RCC 7860 (cell line): ENCODE results near the gene PCBP3.
"Not testable (repeated sequence)": the region's sequence is repeated elsewhere in the genome, so short reads cannot be mapped to it uniquely, and the experiment has no call there.

ENCODE experiments used
- DNase-seq: peaks from one replicate; pipeline ENCODE4 v3.0.0-alpha.2; 2015; ENCODE audit warnings: low spot score
- FAIRE-seq: peaks from 2 replicates; lab custom pipeline; 2012; peaks lifted over from hg19 to GRCh38; lab: Jason Lieb, UNC

PCBP3 gene

GRCh38 chr21:45836268-45836655, 192.7 kb downstream of the PCBP3 start:
- no peak for FAIRE-seq
- no peak for DNase-seq

DNA sequence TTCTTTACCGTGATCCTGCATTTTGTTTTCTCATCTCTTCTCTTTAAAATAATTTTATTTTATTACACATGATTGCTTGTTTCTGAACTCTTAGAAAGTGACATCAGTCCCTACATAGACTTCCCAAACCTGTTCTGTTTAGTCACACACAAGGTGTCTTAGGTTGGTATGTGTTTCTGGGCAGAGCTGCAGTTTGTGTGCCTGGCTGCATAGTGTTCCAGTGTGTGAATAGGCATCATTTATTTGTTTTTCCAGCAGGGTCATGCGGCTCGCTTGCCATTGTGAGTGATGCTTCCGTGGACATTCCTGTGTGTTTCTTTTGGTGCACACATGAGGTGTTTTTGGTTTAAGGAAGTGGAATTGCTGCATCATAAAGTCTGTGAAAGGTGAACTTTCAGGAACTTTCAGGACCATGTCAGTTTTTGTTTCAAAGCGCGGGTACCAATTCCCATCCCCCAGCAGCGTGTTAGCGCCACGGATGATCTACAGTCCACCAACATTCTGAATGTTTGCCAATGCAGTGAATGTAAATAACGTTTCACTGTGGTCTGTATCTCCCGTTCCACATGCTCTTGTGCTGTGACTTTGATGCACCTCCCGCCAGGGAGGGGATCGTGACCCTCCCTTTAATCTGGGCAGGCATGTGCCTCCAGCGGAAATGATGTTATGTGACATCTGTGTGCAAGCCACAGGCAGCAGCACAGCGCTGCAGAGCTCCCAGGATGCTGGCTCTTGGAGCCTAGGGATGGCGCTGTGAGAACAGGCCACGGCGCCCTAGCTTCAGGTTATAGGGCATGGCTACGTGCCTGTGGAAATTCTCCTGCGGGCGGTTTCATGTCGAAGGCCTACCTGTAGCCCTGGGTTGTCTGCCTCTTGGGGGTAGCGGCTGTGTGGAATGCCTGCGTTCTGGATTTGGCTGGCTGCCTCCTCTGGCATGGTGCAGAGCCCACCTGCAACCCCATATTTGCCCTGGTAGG, 193.5 kb downstream of the PCBP3 start:
- no peak for FAIRE-seq
- DNase-seq: no peak

- FAIRE-seq (no peak), DNase-seq (no peak)
Observed at GRCh38 chr21:45837936-45838335, 194.4 kb downstream of the PCBP3 start.

DNA sequence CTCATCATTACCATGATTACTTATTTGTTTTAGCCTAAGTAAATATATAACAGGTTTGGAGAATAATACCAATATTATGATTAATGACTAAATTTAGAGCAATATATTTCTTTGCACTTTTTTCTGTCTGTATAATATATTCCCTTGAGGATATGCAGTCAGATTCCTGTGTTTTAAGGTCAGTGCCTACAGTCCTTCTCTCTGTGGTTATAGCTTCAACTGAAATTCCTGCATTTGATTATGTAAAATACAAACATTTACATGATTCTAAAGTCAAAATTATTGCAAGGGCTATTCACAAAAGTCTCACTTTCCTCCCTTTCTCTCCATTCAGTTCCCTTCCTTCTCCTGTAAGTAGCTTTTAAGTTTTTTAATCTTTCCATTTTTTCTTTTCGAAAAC, 195.1 kb downstream of the PCBP3 start:
- DNase-seq (no peak), FAIRE-seq (no peak)

GRCh38 chr21:45839274-45839673, 195.7 kb downstream of the PCBP3 start:
- FAIRE-seq (no peak), DNase-seq (no peak)

- no peak for DNase-seq
Observed at GRCh38 chr21:45841033-45841432, 197.5 kb downstream of the PCBP3 start.

GRCh38 chr21:45843426-45843825, 199.9 kb downstream of the PCBP3 start:
- FAIRE-seq (no peak), DNase-seq (no peak)

More at GRCh38 chr21:45841033-45841432, 197.5 kb downstream of the PCBP3 start:
- no peak for FAIRE-seq

DNA sequence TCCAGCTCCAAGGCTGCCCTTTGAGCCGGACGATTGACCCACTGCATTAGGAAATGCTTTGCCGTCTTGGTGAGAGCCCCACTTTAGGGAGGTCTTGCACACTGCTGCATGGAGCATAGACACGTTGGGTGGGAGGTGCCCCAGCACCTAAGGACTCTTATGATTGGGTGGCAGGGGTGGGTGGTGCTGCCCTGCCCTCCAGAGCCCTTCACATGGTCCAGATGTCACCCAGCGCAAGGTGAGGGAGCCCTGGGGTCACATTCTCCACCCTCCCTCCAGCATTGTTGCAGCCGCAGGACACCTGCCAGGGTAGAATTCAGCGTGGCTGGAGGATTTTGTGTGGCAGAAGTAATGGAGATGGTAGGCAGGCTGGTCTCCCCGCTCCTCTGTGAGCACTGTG, 200.7 kb downstream of the PCBP3 start:
- no peak for FAIRE-seq
- DNase-seq: no peak

GRCh38 chr21:45845063-45845769, 201.7 kb downstream of the PCBP3 start:
- no peak for FAIRE-seq
- DNase-seq: no peak

DNA sequence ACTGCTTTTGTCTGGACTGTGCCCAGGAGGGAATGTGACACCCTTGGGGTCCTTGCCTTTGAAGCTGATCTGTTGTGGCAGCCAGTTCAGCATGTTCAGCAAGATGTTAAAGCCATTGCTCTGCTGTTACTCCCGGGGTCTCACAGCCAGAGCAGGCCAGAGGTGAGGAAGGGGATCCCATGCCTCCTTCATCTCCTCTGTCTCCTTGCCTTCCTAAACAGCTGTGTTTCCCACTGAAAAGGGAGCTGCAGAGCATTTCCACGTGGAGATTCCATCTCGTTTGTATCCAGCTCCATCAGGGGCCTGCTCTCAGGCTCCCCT, 202.2 kb downstream of the PCBP3 start:
- FAIRE-seq: no peak

DNA sequence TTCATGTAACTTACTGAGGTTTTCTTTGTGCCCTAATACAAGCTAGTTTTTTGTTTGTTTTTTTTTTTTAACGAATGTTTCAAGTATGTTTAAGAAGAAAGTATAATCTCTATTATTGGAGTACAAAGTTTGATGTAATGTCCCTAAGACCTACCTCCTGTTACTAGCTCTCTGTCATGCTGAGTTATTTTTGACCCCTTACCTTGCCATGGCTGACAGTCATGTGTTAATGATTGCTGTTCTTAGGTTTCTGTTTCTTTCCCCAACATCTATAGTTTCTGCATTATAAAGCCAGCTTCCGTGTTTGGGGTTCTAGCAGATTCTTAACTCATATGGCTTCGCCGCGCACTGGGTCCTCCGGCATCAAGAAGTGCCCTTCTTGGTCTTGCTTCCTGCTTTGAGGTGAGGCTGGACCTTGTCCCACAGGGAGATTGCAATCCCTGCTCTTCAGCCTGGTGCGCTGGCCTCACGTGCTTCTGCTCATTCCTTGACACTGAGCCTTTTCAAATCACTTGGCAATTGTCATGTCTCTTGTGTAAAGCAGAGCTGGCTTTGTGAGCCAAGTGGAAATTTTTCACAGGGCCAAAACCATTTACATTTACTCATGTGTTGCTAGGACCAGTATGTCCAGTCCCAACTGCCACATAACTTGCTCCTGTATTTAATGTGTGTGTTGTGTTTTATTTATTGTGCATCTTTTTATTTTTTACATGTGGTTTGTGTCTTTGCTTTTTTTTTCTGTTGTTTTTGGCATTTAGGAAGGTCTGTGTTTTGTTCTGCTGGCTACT, 203.0 kb downstream of the PCBP3 start:
- FAIRE-seq (no peak), DNase-seq (no peak)

More for the DNA sequence above, 202.2 kb downstream of the PCBP3 start:
- DNase-seq: no peak

GRCh38 chr21:45847870-45848269, 204.3 kb downstream of the PCBP3 start:
- DNase-seq: no peak
- FAIRE-seq: no peak

- DNase-seq: no peak
- no peak for FAIRE-seq
Observed at GRCh38 chr21:45848331-45848730, 204.8 kb downstream of the PCBP3 start.

DNA sequence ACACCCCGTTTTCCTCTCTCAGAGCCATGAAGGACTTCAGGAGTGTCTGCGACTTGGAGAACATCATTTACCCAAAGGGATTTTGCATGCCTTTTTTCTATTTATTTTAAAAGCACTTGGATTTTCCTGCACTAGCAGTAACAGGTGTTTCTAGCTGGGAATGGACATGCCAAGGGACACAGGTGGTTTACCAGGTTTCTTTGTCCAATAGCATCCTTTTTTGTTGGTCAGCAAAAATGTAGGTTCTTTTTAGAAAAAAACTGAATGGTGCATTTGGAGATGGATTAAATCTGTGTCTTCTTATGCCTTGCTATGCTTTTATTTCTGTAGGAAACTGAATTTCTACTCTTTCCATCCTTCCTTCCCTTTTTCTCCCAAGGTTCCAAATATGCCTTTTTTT, 205.3 kb downstream of the PCBP3 start:
- FAIRE-seq: no peak
- no peak for DNase-seq

- FAIRE-seq (no peak), DNase-seq (no peak)
Observed at GRCh38 chr21:45849651-45850050, 206.1 kb downstream of the PCBP3 start.

- FAIRE-seq (no peak), DNase-seq (no peak)
Observed at GRCh38 chr21:45850181-45850580, 206.7 kb downstream of the PCBP3 start.

- DNase-seq, FAIRE-seq: not testable (repeated sequence)
Observed at GRCh38 chr21:45852386-45852785, 208.9 kb downstream of the PCBP3 start.

DNA sequence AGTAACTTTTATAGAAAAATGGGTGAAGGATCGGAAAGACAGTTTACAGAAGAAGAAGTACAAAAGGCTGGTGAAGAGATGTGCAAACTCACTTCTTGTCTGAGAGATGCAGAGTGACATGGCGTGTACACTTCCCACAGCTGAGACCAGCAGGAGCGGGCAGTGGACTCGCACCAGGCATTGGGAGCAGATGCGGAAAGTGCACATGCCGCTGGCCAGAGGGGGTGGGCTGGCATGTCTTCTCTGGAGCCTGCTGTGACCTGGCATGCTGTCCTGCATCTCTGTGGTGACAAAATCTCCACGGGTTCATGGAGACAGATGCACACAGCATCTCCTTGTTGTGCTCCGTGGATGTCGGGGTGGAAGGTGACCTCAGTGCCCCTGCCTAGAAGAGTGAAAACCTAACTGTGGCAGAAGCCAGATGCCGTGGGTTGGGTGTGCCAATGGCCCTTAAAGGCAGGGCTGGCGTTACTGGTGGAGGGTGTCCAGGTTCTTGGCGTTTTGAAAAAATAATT, 209.4 kb downstream of the PCBP3 start:
- FAIRE-seq (no peak), DNase-seq (no peak)

DNA sequence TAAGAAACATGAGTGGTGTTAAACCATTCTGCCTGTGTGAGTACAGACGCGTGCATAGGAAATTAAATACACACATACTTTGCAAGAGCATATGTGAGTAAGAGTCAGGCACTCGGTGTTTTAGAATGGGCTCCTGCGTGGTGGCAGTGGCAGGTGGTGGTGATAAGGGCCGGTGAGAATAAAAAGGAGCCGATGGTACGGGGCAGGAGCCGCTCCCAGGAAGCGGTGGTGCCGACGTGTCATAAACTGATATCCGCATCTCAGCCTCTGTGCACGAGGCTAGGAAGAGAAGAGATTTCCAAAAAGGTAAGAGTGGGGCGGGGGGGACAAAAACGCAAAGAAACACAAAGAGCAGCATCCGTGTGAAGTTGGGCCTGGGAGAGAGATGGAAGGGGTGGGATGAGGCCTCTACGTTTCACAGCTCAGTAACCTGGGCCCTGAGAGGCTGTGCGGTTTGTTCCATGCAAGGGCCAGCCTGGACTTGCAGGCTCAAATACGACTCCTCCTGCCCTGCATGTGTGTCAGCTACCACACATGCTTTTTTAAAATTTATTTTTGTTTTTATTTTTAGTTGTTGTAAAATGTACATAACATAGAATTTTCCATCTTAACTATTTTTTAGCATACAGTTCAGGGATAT, 210.3 kb downstream of the PCBP3 start:
- FAIRE-seq (no peak), DNase-seq (no peak)

- FAIRE-seq: no peak
Observed at GRCh38 chr21:45854690-45855247, 211.2 kb downstream of the PCBP3 start.

More at GRCh38 chr21:45854690-45855247, 211.2 kb downstream of the PCBP3 start:
- DNase-seq: no peak
